H9 (cell line): Measurements from ENCODE around the gene CALR3. TPM values are rescaled to one million over a fixed set of nuclear protein-coding genes. Genes with fewer than 3 reads are reported as not detected.
A peak's percentile ranks its signal among the peaks of the same experiment; 100 is the strongest.

Experiments
- DNase-seq: peaks from one replicate; pipeline ENCODE4 v3.0.0-alpha.2; 2017
- H2AFZ ChIP-seq: one replicate; pipeline ENCODE4 v1.6.1; 2013; ENCODE audit warnings: mild to moderate bottlenecking, low read length, control low read depth, moderate library complexity
- H2AK5ac ChIP-seq: 2 replicates; pipeline ENCODE4 v1.6.1; 2013; ENCODE audit warnings: low read length, control low read depth, mixed read lengths; ENCODE audit not compliant: insufficient read length
- H2BK120ac ChIP-seq: one replicate; pipeline ENCODE4 v1.6.1; 2013; ENCODE audit warnings: low read depth, mild to moderate bottlenecking, low read length, control low read depth, inconsistent platforms; ENCODE audit not compliant: poor library complexity, severe bottlenecking
- H2BK12ac ChIP-seq: 2 replicates; pipeline ENCODE4 v1.6.1; 2013; ENCODE audit warnings: low read length, control low read depth, mixed read lengths, low read depth; ENCODE audit not compliant: insufficient read length
- H2BK15ac ChIP-seq: 2 replicates; pipeline ENCODE4 v1.6.1; 2013; ENCODE audit warnings: low read depth, low read length, control low read depth
- H2BK20ac ChIP-seq: one replicate; pipeline ENCODE4 v1.6.1; 2013; ENCODE audit warnings: low read depth, mild to moderate bottlenecking, low read length, control low read depth, inconsistent platforms; ENCODE audit not compliant: poor library complexity, severe bottlenecking
- H2BK5ac ChIP-seq: 2 replicates; pipeline ENCODE4 v1.6.1; 2013; ENCODE audit warnings: low read length, control low read depth, mixed read lengths; ENCODE audit not compliant: insufficient read length
- H3K14ac ChIP-seq: 2 replicates; pipeline ENCODE4 v1.6.1; 2013; ENCODE audit warnings: low read length, control low read depth; ENCODE audit not compliant: insufficient read depth
- H3K18ac ChIP-seq: 2 replicates; pipeline ENCODE4 v1.6.1; 2013; ENCODE audit warnings: low read depth, mild to moderate bottlenecking, mixed read lengths, low read length, control low read depth; ENCODE audit not compliant: insufficient read length
- H3K23ac ChIP-seq: 2 replicates; pipeline ENCODE4 v1.6.1; 2013; ENCODE audit warnings: low read length, control low read depth, mixed read lengths, low read depth; ENCODE audit not compliant: insufficient read length
- H3K23me2 ChIP-seq: 2 replicates; pipeline ENCODE4 v1.6.1; 2013; ENCODE audit warnings: low read depth, mild to moderate bottlenecking, mixed read lengths, low read length, control low read depth; ENCODE audit not compliant: insufficient read length, poor library complexity, severe bottlenecking
- H3K27ac ChIP-seq: 2 replicates; pipeline ENCODE4 v1.5.1; 2013; ENCODE audit warnings: low read length, control low read depth, mixed read lengths, low read depth; ENCODE audit not compliant: insufficient read length
- H3K27me3 ChIP-seq: 2 replicates; pipeline ENCODE4 v1.6.1; 2013; ENCODE audit warnings: low read length, control low read depth, inconsistent platforms; ENCODE audit not compliant: insufficient read depth
- H3K4ac ChIP-seq: 2 replicates; pipeline ENCODE4 v1.6.1; 2013; ENCODE audit warnings: low read depth, mild to moderate bottlenecking, control low read depth, inconsistent platforms, low read length, moderate library complexity
- H3K4me1 ChIP-seq: 2 replicates; pipeline ENCODE4 v1.6.1; 2013; ENCODE audit warnings: low read length, control low read depth, inconsistent platforms; ENCODE audit not compliant: insufficient read depth
- H3K4me2 ChIP-seq: 2 replicates; pipeline ENCODE4 v1.6.1; 2013; ENCODE audit warnings: low read length, control low read depth, mixed read lengths; ENCODE audit not compliant: insufficient read length, insufficient read depth
- H3K56ac ChIP-seq: 2 replicates; pipeline ENCODE4 v1.6.1; 2013; ENCODE audit warnings: low read depth, mild to moderate bottlenecking, mixed read lengths, low read length, control low read depth; ENCODE audit not compliant: insufficient read length
- H3K79me1 ChIP-seq: 2 replicates; pipeline ENCODE4 v1.6.1; 2013; ENCODE audit warnings: low read depth, mild to moderate bottlenecking, moderate library complexity, low read length, control low read depth, inconsistent platforms; ENCODE audit not compliant: insufficient read depth, poor library complexity, severe bottlenecking
- H3K79me2 ChIP-seq: 2 replicates; pipeline ENCODE4 v1.6.1; 2013; ENCODE audit warnings: low read length, control low read depth, inconsistent platforms; ENCODE audit not compliant: insufficient read depth
- H3K9ac ChIP-seq: 2 replicates; pipeline ENCODE4 v1.6.1; 2013; ENCODE audit warnings: low read length, control low read depth, mixed read lengths; ENCODE audit not compliant: insufficient read length; ENCODE audit errors: extremely low read depth
- H3K9me3 ChIP-seq: one replicate; pipeline ENCODE4 v1.6.1; 2013; ENCODE audit warnings: low read depth, low read length, inconsistent platforms; ENCODE audit not compliant: control insufficient read depth
- H3T11ph ChIP-seq: one replicate; pipeline ENCODE4 v1.6.1; 2013; ENCODE audit warnings: mild to moderate bottlenecking, low read length, control low read depth, inconsistent platforms
- H4K20me1 ChIP-seq: one replicate; pipeline ENCODE4 v1.6.1; 2013; ENCODE audit not compliant: control insufficient read depth, insufficient read length, insufficient read depth
- H4K5ac ChIP-seq: 2 replicates; pipeline ENCODE4 v1.6.1; 2013; ENCODE audit warnings: low read depth, mild to moderate bottlenecking, mixed read lengths, low read length, control low read depth; ENCODE audit not compliant: insufficient read length
- H4K8ac ChIP-seq: replicated peaks from 2 replicates; pipeline ENCODE4 v1.6.1; 2013; ENCODE audit warnings: low read length, control low read depth, mixed read lengths, low read depth; ENCODE audit not compliant: insufficient read length
- H4K91ac ChIP-seq: 2 replicates; pipeline ENCODE4 v1.6.1; 2013; ENCODE audit warnings: low read depth, mild to moderate bottlenecking, moderate library complexity, mixed read lengths, low read length, control low read depth; ENCODE audit not compliant: insufficient read length
- H3K27ac Mint-ChIP-seq, 3 experiments: 2 replicates in 2 of 3; 3 replicates in 1 of 3; pipeline ENCODE4 v1.8.0; 2020 to 2021; ENCODE audit warnings: mixed read lengths in 3 of 3, mild to moderate bottlenecking in 1 of 3, moderate library complexity in 1 of 3
- H3K27me3 Mint-ChIP-seq: 2 replicates; pipeline ENCODE4 v1.8.0; 2021; ENCODE audit warnings: low read depth, mild to moderate bottlenecking, moderate library complexity, mixed read lengths
- H3K36me3 Mint-ChIP-seq, 3 experiments: 2 replicates in 2 of 3; 3 replicates in 1 of 3; pipeline ENCODE4 v1.8.0; 2020 to 2021; ENCODE audit warnings: low read depth in 3 of 3, mixed read lengths in 3 of 3; ENCODE audit not compliant: insufficient read depth in 1 of 3
- H3K4me1 Mint-ChIP-seq, 2 experiments: 2 replicates each; pipeline ENCODE4 v1.8.0; 2020; ENCODE audit warnings: mixed read lengths in 2 of 2
- H3K4me3 Mint-ChIP-seq, 2 experiments: 2 replicates in 1 of 2; 3 replicates in 1 of 2; pipeline ENCODE4 v1.8.0; 2020 to 2021; ENCODE audit warnings: mild to moderate bottlenecking in 2 of 2, mixed read lengths in 2 of 2, moderate library complexity in 1 of 2
- H3K9me3 Mint-ChIP-seq, 2 experiments: 2 replicates in 1 of 2; 3 replicates in 1 of 2; pipeline ENCODE4 v1.8.0; 2020; ENCODE audit warnings: mild to moderate bottlenecking in 2 of 2, mixed read lengths in 2 of 2, moderate library complexity in 1 of 2
- WGBS: extraction: QIAGEN DNeasy Blood & Tissue Kit; methylation state at CpG from one replicate; pipeline ENCODE4 v1.1.7; 2013; ENCODE audit warnings: missing lambda C conversion rate, low lambda C conversion rate, mixed read lengths; ENCODE audit not compliant: insufficient read length; ENCODE audit errors: extremely low coverage; 5-methylcytosine and 5-hydroxymethylcytosine counted together
- total RNA-seq: library from RNA; stranded (reverse); gene quantifications from 2 replicates; pipeline ENCODE4 v1.2.1, GENCODE V29; 2021
- TF ChIP-seq, protein P1 (sequence below): fragments of 200-600 bp; sonication (generic); conservative IDR thresholded peaks from 3 replicates; pipeline ENCODE4 v1.8.0; 2021; ENCODE audit warnings: antibody characterized with exemption, mild to moderate bottlenecking

CALR3 gene
- total RNA-seq, 1 experiment from 2014 or later = 0.44 TPM

DNA sequence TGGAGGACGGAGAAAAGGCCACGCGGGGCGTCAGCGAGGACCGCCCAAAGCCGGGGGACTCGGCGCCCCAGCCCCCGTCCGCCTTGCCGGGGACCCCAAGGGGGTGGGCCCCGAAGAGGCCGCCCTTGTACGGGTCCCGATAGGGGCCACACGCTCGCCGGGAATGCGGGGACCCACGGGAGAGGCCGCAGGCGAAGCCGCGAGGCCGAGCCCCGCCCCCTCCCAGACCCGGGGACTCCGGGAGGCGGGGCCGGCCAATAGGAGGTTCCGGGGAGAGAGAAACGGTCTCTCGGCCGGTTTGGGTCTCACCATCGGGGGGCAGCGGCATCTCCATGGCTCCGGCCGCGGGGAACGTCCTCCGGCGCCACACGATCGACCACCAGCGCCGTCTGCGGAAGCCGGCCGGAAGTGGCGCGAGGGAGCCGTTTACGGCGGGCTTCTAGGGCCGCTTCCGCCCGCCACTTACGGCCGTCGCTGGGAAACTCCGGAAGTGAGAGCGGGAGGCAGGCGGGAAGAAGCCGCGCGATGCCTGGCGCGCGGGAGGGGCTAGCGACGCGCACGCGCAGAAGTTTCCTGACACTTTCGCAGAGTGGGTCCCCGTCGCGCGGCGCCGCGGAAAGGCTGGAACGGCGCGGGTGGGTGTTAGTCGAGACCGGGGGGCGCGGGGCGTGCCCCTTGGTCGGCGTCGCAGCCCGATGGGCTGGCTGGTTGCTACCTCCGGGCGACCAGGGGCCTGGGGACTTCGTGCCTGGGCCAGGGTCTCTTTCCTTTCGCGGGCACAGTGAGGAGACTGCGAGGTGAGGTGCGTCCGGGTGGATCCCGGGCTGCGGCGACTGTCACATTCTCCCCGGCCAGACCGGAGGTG lies 46.3 kb upstream of the CALR3 start, which contains the start of gene CHERP:
CHERP (minus strand) TSS at position 393 of the 865 bp plus-strand sequence; CDS start at position 334, 59 bp downstream.
- Histone ChIP-seq H4K91ac (no peak within 1 kb of the TSS), H3K4me2 (peak within 1 kb of the TSS; percentile 95), H2BK5ac (no peak within 1 kb of the TSS), H3K9ac (peak within 1 kb of the TSS; percentile 87), H3K79me2 (peaks cover 34% of the 10 kb centered on the region; the same call in 1 of the 2 replicates), H2BK20ac (no peak within 1 kb of the TSS), H3K18ac (peak within 1 kb of the TSS; percentile 68), H3K23ac (no peak within 1 kb of the TSS), H3K27me3 (no peaks in the 10 kb centered on the region), H2AK5ac (no peak within 1 kb of the TSS), H3K4ac (no peak within 1 kb of the TSS), H2BK15ac (peak within 1 kb of the TSS; percentile 87; the same call in 1 of the 2 replicates), H3K56ac (no peak within 1 kb of the TSS), H3T11ph (no peak within 1 kb of the TSS), H4K8ac (no peak within 1 kb of the TSS), H3K14ac (peak within 1 kb of the TSS; percentile 71), H4K5ac (no peak within 1 kb of the TSS), H2BK12ac (no peak within 1 kb of the TSS), H3K27ac (no peak within 1 kb of the TSS), H3K23me2 (peaks cover 13% of the 10 kb centered on the region), H3K79me1 (peaks cover 16% of the 10 kb centered on the region), H2BK120ac (no peak within 1 kb of the TSS), H4K20me1 (no peaks in the 10 kb centered on the region), H3K9me3 (no peaks in the 10 kb centered on the region), H2AFZ (no peak within 1 kb of the TSS), H3K4me1 (no peaks in the 10 kb centered on the region; the same call in 1 of the 2 replicates)
- Mint-ChIP-seq H3K4me3 (peak within 1 kb of the TSS; percentile 91 to 96), H3K4me1 (peaks cover 13 to 16% of the 10 kb centered on the region in 2 experiments), H3K27ac (peak within 1 kb of the TSS; percentile 62 to 93 (median 67)), H3K27me3 (no peaks in the 10 kb centered on the region), H3K36me3 (peaks cover 28 to 43% (median 41%) of the 10 kb centered on the region in 3 experiments; a peak in 6 of 7 replicates), H3K9me3 (no peaks in the 10 kb centered on the region)
- peak; percentile 92 for DNase-seq
- WGBS = no CpG with 5 or more reads among the region's 108 CpGs
- TF ChIP-seq, protein P1, sequence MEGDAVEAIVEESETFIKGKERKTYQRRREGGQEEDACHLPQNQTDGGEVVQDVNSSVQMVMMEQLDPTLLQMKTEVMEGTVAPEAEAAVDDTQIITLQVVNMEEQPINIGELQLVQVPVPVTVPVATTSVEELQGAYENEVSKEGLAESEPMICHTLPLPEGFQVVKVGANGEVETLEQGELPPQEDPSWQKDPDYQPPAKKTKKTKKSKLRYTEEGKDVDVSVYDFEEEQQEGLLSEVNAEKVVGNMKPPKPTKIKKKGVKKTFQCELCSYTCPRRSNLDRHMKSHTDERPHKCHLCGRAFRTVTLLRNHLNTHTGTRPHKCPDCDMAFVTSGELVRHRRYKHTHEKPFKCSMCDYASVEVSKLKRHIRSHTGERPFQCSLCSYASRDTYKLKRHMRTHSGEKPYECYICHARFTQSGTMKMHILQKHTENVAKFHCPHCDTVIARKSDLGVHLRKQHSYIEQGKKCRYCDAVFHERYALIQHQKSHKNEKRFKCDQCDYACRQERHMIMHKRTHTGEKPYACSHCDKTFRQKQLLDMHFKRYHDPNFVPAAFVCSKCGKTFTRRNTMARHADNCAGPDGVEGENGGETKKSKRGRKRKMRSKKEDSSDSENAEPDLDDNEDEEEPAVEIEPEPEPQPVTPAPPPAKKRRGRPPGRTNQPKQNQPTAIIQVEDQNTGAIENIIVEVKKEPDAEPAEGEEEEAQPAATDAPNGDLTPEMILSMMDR = no peak
